HG03196 (cell line): Measurements from ENCODE around the gene KLHL33.

Source experiments
- ATAC-seq: cut with Tn5 transposase; IDR thresholded peaks from one replicate; pipeline ENCODE4 v1.9.1; 2021; ENCODE audit not compliant: unreplicated experiment

Gene KLHL33

DNA sequence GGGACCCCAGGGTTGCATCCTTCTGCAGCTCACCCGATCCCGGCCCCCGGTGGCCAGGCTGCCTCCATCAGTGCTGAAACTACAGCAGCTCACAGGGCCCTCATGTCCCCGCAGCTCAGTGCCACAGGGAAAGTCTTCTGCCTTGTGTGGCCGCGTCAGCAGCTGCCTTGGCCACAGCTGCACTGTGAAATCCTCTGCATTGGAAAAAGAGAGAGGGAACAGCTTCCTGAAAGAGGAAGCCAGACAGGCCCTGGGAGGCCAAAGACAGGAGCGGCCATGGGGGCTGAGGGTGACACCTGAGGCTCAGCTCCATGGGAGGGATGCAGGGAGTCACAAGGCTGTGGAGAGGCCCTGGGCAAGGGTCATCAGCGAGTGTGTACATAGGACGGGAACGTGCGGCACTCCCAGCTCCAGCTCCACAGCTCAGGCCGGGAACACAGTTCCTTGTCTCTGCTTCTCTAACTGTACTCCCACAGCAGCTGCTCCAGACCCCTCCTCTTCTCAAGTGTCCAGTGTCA is 59.8 kb downstream of the KLHL33 start:
- ATAC-seq = no peak
